Adrenal gland (tissue), 12 donors: ENCODE data around the gene UNC5A. TPM values are rescaled to one million over a fixed set of nuclear protein-coding genes. Genes with fewer than 3 reads are reported as not detected.

Experiments used
- DNase-seq, 7 donors: peaks; one replicate each; pipeline ENCODE4 v3.0.0-alpha.2; 2019 to 2020
- H3K27ac ChIP-seq, 5 donors: fragments of 200-600 bp; sonication (generic) in 4 of 5; 1 replicate in 3 of 5; 2 replicates in 2 of 5; pipeline versions ENCODE4 v1.5.1 to v1.8.0; 2016 to 2020; ENCODE audit warnings: mild to moderate bottlenecking in 1 of 5
- H3K27me3 ChIP-seq: fragments of 200-600 bp; 2 replicates; pipeline ENCODE4 v1.8.0; 2021
- H3K36me3 ChIP-seq, 2 donors: fragments of 200-600 bp; replicated peaks in 1 of 2; 1 replicate in 1 of 2; 2 replicates in 1 of 2; pipeline versions ENCODE4 v1.5.1 to v1.8.0; 2018 to 2022
- H3K4me1 ChIP-seq, 2 donors: fragments of 200-600 bp; replicated peaks in 1 of 2; 1 replicate in 1 of 2; 2 replicates in 1 of 2; pipeline versions ENCODE4 v1.5.1 to v1.8.0; 2018 to 2021
- H3K4me3 ChIP-seq, 4 donors: fragments of 200-600 bp; sonication (generic) in 3 of 4; one replicate each; pipeline ENCODE4 v1.5.1; 2016 to 2018
- H3K9me3 ChIP-seq, 3 donors: fragments of 200-600 bp; sonication (generic) in 1 of 3; replicated peaks in 1 of 3; 1 replicate in 2 of 3; 2 replicates in 1 of 3; pipeline versions ENCODE4 v1.5.1 to v1.8.0; 2016 to 2021
- CTCF ChIP-seq, 6 experiments: fragments of 450-650 bp in 4 of 6; fragments of 200-600 bp in 2 of 6; sonication (generic) in 1 of 6; IDR thresholded peaks; 1 replicate in 5 of 6; 2 replicates in 1 of 6; pipeline versions ENCODE4 v1.5.1 to v1.8.0; 2016 to 2021; ENCODE audit warnings: antibody characterized with exemption in 6 of 6, mild to moderate bottlenecking in 2 of 6, moderate library complexity in 1 of 6
- POLR2A ChIP-seq, 2 donors: fragments of 450-650 bp; IDR thresholded peaks; one replicate each; pipeline ENCODE4 v1.6.1; 2017; ENCODE audit warnings: antibody characterized with exemption in 2 of 2, mild to moderate bottlenecking in 2 of 2, moderate library complexity in 1 of 2
- WGBS, 4 donors: extraction: QIAGEN DNeasy Blood & Tissue Kit in 2 of 4; methylation state at CpG; one replicate each; pipeline versions ENCODE4 v1.1.5 to v1.1.7; 2013 to 2017; 5-methylcytosine and 5-hydroxymethylcytosine counted together
- intact Hi-C, 2 donors: fragments of 100-400 bp; cut with DNase I; formaldehyde crosslinking; loops; one replicate each; pipeline versions ENCODE4 v1.14.1 to v1.15.0; 2022 to 2023
- polyA plus RNA-seq, 3 donors: library from polyadenylated mRNA; stranded (reverse); fragments of 200-250 nt in 2 of 3; fragments of 350-450 nt in 1 of 3; fragmentation: Illumina TruSeq in 1 of 3; extraction: RNeasy Lipid Tissue Mini Kit (QIAGEN cat#74804) in 1 of 3; gene quantifications; one replicate each; pipeline ENCODE4 v1.2.3, GENCODE V29; 2013 to 2014
- total RNA-seq, 9 donors: library from RNA; depleted of rRNA in 4 of 9; stranded (reverse); fragments of >200 nt in 4 of 9; fragments of 120-200 nt in 1 of 9; fragmentation: NEBNext Ultra II Directional in 1 of 9; extraction: Animal tissue kit (Norgen Biotek cat#: 25700) in 1 of 9; gene quantifications; one replicate each; pipeline versions ENCODE4 v1.1.0 to v1.2.4, GENCODE V29; 2013 to 2023
- donor health status: healthy with polysubstance abuse.
- donor health status: Bipolar disorder and iron deficiency.
- donor health status: DM: yes; HTN: yes; CAD: no.
- donor health status: DM: no; HTN: no; CAD: no.
- donor health status: DM: no; HTN: no; CAD: no.
- donor health status: DM: yes; HTN: yes; CAD: no.

UNC5A gene
- total and polyA plus RNA-seq, 12 donors: 0.06 to 19.7 (median 3.5) TPM; not detected in 2

DNA sequence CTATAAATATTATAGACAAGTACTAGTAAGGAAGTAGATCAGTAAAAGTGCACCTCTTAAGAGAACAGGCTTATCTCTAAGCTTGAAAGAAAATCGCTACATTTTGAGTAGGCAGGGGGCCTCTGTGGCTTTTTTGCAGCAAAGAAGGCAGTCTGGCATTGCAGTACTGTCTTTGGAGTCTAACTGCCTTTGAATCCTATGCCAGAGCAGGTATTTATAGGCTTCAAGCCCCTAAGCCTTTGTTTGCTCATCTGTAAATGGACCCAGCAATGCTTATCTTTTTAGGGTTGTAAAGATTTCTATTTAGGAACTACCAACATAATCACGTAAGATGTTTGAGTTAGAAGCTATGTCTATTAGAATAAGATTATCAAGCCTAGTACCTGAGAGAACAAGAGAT is 112.5 kb downstream of the UNC5A start:
- DNase-seq: no peak
- intact Hi-C loops: no loop called here
- Histone ChIP-seq H3K4me1 (no peaks in the 10 kb centered on the region), H3K4me3 (no peak overlapping the region), H3K9me3 (no peaks in the 10 kb centered on the region), H3K27me3 (no peaks in the 10 kb centered on the region), H3K36me3 (no peaks in the 10 kb centered on the region), H3K27ac (no peak overlapping the region)
- WGBS, 4 donors: 93 to 98% (median 96%) methylated on average over 2 of the region's 2 CpGs
- TF ChIP-seq CTCF (IDR thresholded peaks at IDR 0.05): no peak
- TF ChIP-seq POLR2A (IDR thresholded peaks at IDR 0.05): no peak

- intact Hi-C loops: no loop called here
- no peaks in the 10 kb centered on the region for H3K27me3 ChIP-seq
- TF ChIP-seq CTCF (IDR thresholded peaks at IDR 0.05) (no peak), POLR2A (IDR thresholded peaks at IDR 0.05) (no peak)
- H3K9me3 ChIP-seq: no peaks in the 10 kb centered on the region
- H3K4me1 ChIP-seq: no peaks in the 10 kb centered on the region
- WGBS, 4 donors: 89 to 91% (median 90%) methylated on average over 3 of the region's 3 CpGs
- no peak overlapping the region for H3K4me3 ChIP-seq
- H3K36me3 ChIP-seq: peaks cover 0 to 16% of the 10 kb centered on the region in 2 donors
- no peak overlapping the region for H3K27ac ChIP-seq
- DNase-seq: no peak
Observed at GRCh38 chr5:176927562-176927961, 117.2 kb downstream of the UNC5A start.

- TF ChIP-seq CTCF (IDR thresholded peaks at IDR 0.05) (no peak), POLR2A (IDR thresholded peaks at IDR 0.05) (no peak)
- H3K27me3 ChIP-seq: no peaks in the 10 kb centered on the region
- intact Hi-C loops: no loop called here
- H3K9me3 ChIP-seq: no peaks in the 10 kb centered on the region
- no peak for DNase-seq
- peaks cover 0 to 20% of the 10 kb centered on the region in 2 donors for H3K36me3 ChIP-seq
- WGBS, 4 donors: 87 to 100% (median 92%) methylated on average over 1 of the region's 1 CpG
- no peak overlapping the region for H3K4me3 ChIP-seq
- H3K27ac ChIP-seq: no peak overlapping the region
- no peaks in the 10 kb centered on the region for H3K4me1 ChIP-seq
Observed at GRCh38 chr5:176929654-176930053, 119.3 kb downstream of the UNC5A start.

Other genes starting within 250 kb of the UNC5A start
- 1 to 10 TPM in 5 of 9 donors, under 1 TPM in 4; 0.42 to 4.0 (median 1.4) TPM for gene GPRIN1, start 200.4 kb upstream of the UNC5A start, total RNA-seq
- 1 to 10 TPM in 2 of 3 donors, under 1 TPM in 1; 0.81 to 2.2 (median 1.3) TPM for gene GPRIN1, start 200.4 kb upstream of the UNC5A start, polyA plus RNA-seq
- 1 to 10 TPM in 2 of 9 donors, under 1 TPM in 3, not detected in 4; 0.19 to 2.4 (median 0.78) TPM for gene SNCB, start 180.0 kb upstream of the UNC5A start, total RNA-seq
- gene SNCB, start 180.0 kb upstream of the UNC5A start, polyA plus RNA-seq: 1 to 10 TPM; 1.0 to 8.6 (median 2.8) TPM
- gene EIF4E1B, start 179.9 kb upstream of the UNC5A start, total RNA-seq: under 1 TPM in 2 of 9 donors, not detected in 7; 0.28 to 0.44 TPM
- under 1 TPM; 0.24 to 0.37 (median 0.24) TPM for gene EIF4E1B, start 179.9 kb upstream of the UNC5A start, polyA plus RNA-seq
- gene TSPAN17, start 163.1 kb upstream of the UNC5A start, total RNA-seq: 100 to 1,000 TPM in 1 of 9 donors, 10 to 100 TPM in 8; 25.8 to 106 (median 55.5) TPM
- gene TSPAN17, start 163.1 kb upstream of the UNC5A start, polyA plus RNA-seq: 10 to 100 TPM; 35.1 to 52.0 (median 43.8) TPM
- 10 to 100 TPM in 7 of 9 donors, 1 to 10 TPM in 1, under 1 TPM in 1; 0.44 to 37.4 (median 12.5) TPM for gene HK3, start 88.8 kb downstream of the UNC5A start, total RNA-seq
- 100 to 1,000 TPM in 1 of 3 donors, 10 to 100 TPM in 1, 1 to 10 TPM in 1; 2.1 to 102 (median 53.6) TPM for gene HK3, start 88.8 kb downstream of the UNC5A start, polyA plus RNA-seq
- 10 to 100 TPM; 11.2 to 58.1 (median 33.3) TPM for gene UIMC1, start 196.2 kb downstream of the UNC5A start, total RNA-seq
- gene UIMC1, start 196.2 kb downstream of the UNC5A start, polyA plus RNA-seq: 10 to 100 TPM; 32.7 to 51.0 (median 50.5) TPM
- 10 to 100 TPM; 13.3 to 29.4 (median 18.4) TPM for gene ZNF346, start 212.1 kb downstream of the UNC5A start, total RNA-seq
- gene ZNF346, start 212.1 kb downstream of the UNC5A start, polyA plus RNA-seq: 10 to 100 TPM in 1 of 3 donors, 1 to 10 TPM in 2; 7.9 to 16.8 (median 8.3) TPM